GM18499 (cell line): ENCODE measurements around the gene OS9.

Experiments
- ATAC-seq: cut with Tn5 transposase; IDR thresholded peaks from one replicate; pipeline ENCODE4 v1.9.1; 2021; ENCODE audit warnings: moderate number of reproducible peaks; ENCODE audit not compliant: insufficient read depth, unreplicated experiment

OS9 gene

DNA sequence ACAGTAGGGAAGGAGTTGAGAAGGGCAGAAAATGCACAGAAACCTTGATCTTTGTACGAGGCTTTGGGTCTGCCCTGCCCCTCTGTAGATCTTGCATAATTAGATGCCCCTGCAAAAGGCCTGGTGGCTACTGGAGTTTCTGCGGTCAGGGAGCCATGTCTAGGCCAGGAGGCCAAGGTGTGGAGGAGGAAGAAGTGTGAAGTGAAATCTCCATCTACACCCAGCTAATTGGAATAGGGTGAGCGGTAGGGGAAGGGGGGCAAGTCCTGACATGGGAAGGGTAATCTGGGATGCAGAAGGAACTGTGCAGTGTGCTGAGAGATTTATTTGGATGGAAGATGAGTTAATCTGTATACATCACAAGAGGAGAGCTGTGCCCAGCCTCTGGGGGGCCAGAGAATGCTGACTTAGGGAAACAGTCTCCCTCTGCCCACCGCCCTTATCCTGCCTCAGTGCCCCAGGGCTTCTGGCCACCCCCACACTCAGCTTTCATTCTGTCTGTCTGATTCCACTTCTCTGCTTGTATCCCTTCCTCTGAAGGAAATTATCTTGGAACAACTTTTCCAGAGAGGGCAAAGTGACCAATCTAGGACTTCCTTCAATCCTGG is 67.6 kb downstream of the OS9 start:
- ATAC-seq = no peak

- no peak for ATAC-seq
Measured at GRCh38 chr12:57762463-57762862, 68.5 kb downstream of the OS9 start.

- no peak for ATAC-seq
Measured at GRCh38 chr12:57763881-57764661, 70.1 kb downstream of the OS9 start.

DNA sequence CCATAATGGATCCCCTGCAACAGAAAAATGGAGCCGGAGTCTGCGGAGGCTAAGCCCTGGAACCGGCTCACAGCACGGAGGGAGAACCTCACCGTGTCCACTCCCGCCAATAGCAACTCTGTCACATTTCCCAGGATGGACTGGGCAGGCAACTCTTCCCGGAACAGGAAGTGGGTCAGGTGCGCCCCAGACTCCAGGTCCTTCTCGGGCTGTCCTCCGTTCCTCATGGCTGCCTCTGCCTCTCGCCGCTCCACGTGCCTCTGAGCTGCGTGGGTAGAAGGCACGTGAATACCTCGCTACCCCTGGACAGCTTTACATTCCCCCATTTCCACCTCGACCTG is 70.7 kb downstream of the OS9 start:
- ATAC-seq = no peak

DNA sequence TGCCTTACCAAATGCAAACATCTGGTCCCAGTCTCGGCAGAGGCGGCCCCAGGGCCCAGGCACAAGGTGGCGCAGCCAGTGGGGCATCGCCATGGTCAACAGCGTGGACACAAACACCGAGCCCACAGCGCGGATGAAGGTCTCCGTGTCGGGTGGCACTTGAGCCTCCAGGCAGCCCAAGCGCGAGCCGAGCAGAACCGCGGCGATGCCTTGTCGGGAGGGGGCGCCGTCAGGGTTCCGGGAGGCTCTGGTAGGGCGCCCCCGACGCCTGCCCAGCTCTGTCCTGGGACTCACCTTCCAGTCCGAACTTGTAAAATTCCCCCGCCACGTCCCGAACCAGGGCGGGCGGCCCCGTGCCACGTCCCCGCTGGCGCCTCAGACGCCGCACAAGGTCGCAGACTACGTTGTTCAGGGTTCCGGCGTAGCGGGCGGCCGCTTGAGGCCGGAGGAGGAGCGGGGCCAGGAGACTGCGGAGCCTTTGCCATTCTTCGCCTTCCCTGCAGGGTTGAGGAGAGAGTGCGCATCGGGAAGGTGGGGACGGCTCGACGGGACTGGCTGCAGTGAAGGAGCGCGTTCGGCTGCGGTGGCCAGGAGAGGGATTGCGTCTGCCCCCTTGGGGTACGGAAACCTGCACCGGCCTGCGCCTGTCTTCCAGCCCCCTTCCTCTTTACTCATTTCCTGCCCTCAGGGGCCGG is 71.2 kb downstream of the OS9 start:
- no peak for ATAC-seq

DNA sequence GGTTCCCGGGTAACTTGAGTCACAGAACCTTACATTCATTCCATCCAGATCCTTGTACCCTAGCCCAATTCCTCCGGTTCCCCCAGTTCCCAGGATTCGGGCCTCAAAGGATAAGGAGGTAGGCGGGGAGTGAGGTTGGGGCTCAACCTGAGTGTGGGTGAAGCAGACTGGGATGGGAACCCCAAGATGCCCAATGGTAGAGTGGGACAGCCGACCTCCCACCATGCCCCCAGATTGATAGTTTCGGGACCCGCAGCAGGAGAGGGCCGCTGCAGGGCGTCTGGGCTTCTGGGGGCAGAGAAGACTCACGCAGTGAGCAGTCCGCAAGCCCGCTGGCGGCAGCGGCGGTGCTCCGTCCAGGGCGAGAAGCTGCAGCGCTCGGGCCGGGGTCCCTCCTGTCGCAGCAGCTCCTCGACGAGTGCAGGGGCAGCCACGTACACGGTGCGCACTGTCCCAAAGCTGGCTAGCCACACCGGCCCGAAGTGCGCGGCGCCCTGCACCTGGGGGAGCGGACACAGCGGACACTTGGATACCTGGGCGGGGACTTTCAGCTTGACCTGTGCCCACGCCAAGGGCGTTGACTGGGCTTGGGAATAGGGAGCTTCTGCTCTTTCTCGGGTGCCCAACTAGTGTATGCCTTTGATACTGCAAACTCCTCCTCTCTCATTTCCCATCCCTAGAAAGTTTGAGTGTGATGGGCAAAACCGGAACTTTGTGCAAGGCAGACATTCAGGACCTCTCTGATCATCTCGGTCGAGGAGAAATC is 71.9 kb downstream of the OS9 start:
- no peak for ATAC-seq

DNA sequence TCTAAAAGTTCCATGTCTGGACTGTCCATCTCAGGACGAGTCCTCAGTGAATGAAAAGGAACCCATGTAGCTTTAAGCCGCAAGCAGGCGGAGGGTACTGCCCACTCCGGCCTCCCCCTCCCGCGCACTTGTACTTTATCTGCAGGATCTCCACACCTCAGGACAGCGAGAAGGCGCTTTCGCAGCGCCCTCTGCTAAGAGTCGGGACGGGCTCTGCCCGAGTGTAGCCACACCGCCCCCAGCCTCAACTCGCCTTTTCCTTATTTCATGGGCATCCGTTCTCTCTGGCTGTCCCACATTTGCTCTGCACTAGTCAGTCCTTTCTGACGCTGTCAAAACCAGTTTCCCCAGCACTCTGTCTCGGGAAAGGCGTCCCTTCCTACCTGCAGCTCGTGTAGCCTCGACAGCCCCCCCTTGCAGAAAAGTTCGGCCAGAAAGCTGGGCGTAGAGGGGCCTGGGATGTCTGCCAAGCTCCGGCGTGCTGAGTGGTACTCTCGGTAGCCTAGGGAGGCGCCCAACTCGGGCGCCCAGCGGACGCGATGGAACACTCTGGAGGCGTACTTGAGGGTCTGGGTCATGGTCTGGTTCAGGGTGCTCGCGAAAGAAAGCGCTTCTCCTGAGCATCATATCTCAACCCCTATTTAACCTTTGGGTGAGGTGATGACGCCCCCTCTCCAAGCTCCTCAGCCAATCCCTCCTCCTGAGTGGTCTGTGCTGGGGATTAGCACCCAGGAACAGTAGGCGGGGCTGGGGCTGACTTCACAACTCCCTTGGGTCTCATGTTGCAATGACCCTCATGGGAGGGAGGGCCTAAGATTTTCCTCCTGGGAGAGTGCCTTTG is 72.8 kb downstream of the OS9 start, which contains the start of gene CYP27B1:
Gene CYP27B1 (minus strand): TSS at position 615 of the 841 bp plus-strand sequence. CDS start 37 bp downstream, at position 578.
- ATAC-seq = no peak

GRCh38 chr12:57767305-57767698 is 73.4 kb downstream of the OS9 start:
- ATAC-seq = no peak

- no peak for ATAC-seq
Measured at GRCh38 chr12:57767876-57768275, 73.9 kb downstream of the OS9 start.

DNA sequence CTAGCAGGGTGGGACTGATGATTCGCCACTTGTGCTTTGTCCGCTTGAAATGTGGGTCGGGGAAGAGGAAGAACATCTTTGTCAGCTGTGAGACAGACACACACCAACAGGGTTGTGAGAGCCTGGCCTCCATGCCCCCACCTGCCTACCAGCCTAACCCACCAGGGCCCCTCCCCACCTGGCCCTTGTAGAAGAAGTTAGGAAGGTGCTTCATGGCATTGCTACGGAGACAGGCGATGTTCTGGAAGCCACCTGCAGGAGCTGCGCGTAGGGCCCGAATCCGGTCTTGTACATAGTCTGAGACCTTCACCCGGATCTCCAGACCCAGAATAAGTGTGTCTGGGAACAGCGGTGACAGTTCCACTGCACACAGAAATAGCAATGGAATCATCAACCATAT is 75.7 kb downstream of the OS9 start:
- no peak for ATAC-seq

GRCh38 chr12:57770734-57771133 is 76.8 kb downstream of the OS9 start:
- ATAC-seq = no peak
